Measurements from ENCODE around the gene GSK3A. TPM values are rescaled to one million over a fixed set of nuclear protein-coding genes. Genes with fewer than 3 reads are reported as not detected.

GSK3A gene
- total and polyA plus RNA-seq, 9 of the 15 experiments (the other 6 are each of a cell fraction or from before 2014, with no cell fraction given): 0.62 to 90.7 (median 33.3) TPM

DNA sequence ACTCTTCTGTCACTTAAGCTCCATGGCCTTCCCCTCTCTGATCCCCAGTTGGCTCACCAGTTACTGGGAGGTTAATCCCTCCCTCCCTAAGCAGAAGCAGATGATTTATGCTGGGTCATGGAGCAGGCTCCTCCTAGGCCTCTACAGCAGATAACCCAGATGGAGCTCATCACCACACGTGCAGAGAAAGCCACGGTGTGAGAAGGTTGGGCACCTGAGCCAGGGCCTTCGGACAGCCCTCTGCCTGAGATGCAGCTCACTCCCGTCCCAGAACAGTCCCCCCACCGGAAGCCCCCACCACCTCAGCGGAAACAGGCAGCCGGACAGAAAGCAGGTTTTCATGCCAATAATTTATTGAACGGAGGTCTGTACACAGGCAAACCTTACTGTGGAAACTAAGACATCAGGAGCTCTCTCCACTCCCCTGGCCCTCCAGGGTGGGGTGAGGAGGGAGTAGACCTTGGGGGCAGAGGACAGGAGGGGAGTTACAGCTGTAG, 12.5 kb downstream of the GSK3A start (continued):
- TF ChIP-seq POLR2AphosphoS2 (IDR thresholded peaks at IDR 0.05; ENCODE audit: low read length): peak; percentile 89
- TF ChIP-seq HDGF (IDR thresholded peaks at IDR 0.05): no peak
- TF ChIP-seq TRIM24 (IDR thresholded peaks at IDR 0.05): no peak
- TF ChIP-seq ARID2 (IDR thresholded peaks at IDR 0.05): no peak
- TF ChIP-seq, protein P1, sequence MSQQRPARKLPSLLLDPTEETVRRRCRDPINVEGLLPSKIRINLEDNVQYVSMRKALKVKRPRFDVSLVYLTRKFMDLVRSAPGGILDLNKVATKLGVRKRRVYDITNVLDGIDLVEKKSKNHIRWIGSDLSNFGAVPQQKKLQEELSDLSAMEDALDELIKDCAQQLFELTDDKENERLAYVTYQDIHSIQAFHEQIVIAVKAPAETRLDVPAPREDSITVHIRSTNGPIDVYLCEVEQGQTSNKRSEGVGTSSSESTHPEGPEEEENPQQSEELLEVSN (IDR thresholded peaks at IDR 0.05; ENCODE audit: borderline replicate concordance in 1 of 2, extremely low read depth in 1 of 2, insufficient read depth in 1 of 2, insufficient read length in 1 of 2, low read depth in 1 of 2, low read length in 1 of 2, poor library complexity in 1 of 2, severe bottlenecking in 1 of 2): peak; percentile 48 to 56
- TF ChIP-seq KLF10 (CRISPR knock-in tag; IDR thresholded peaks at IDR 0.05): no peak
- no peak for TF ChIP-seq TBL1XR1 (IDR thresholded peaks at IDR 0.05; ENCODE audit: low read length in 2 of 2)
- TF ChIP-seq SMAD4 (CRISPR knock-in tag; conservative IDR thresholded peaks at IDR 0.05): 0 out of 2 replicates have a peak, but pooled peaks have one; percentile 36
- TF ChIP-seq, protein P2, sequence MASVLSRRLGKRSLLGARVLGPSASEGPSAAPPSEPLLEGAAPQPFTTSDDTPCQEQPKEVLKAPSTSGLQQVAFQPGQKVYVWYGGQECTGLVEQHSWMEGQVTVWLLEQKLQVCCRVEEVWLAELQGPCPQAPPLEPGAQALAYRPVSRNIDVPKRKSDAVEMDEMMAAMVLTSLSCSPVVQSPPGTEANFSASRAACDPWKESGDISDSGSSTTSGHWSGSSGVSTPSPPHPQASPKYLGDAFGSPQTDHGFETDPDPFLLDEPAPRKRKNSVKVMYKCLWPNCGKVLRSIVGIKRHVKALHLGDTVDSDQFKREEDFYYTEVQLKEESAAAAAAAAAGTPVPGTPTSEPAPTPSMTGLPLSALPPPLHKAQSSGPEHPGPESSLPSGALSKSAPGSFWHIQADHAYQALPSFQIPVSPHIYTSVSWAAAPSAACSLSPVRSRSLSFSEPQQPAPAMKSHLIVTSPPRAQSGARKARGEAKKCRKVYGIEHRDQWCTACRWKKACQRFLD (CRISPR knock-in tag; IDR thresholded peaks at IDR 0.05): no peak
- TF ChIP-seq ZFP36 (IDR thresholded peaks at IDR 0.05; ENCODE audit: low read depth, low read length, partially characterized antibody): no peak
- TF ChIP-seq TBP (optimal IDR thresholded peaks at IDR 0.05; ENCODE audit: low read depth, low read length): peak; percentile 28
- no peak for TF ChIP-seq BRCA1 (IDR thresholded peaks at IDR 0.05)
- TF ChIP-seq BRCA1 (CRISPR knock-in tag; IDR thresholded peaks at IDR 0.05): no peak
- peak; percentile 97 for TF ChIP-seq MEIS2 (IDR thresholded peaks at IDR 0.05; ENCODE audit: partially characterized antibody)
- no peak for TF ChIP-seq EZH2 (IDR thresholded peaks at IDR 0.05; ENCODE audit: borderline replicate concordance, low read depth, low read length)
- TF ChIP-seq, protein P3, sequence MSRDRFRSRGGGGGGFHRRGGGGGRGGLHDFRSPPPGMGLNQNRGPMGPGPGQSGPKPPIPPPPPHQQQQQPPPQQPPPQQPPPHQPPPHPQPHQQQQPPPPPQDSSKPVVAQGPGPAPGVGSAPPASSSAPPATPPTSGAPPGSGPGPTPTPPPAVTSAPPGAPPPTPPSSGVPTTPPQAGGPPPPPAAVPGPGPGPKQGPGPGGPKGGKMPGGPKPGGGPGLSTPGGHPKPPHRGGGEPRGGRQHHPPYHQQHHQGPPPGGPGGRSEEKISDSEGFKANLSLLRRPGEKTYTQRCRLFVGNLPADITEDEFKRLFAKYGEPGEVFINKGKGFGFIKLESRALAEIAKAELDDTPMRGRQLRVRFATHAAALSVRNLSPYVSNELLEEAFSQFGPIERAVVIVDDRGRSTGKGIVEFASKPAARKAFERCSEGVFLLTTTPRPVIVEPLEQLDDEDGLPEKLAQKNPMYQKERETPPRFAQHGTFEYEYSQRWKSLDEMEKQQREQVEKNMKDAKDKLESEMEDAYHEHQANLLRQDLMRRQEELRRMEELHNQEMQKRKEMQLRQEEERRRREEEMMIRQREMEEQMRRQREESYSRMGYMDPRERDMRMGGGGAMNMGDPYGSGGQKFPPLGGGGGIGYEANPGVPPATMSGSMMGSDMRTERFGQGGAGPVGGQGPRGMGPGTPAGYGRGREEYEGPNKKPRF (IDR thresholded peaks at IDR 0.05; ENCODE audit: low read depth, low read length): no peak
- TF ChIP-seq RB1 (IDR thresholded peaks at IDR 0.05; ENCODE audit: low read depth): 0 out of 2 replicates have a peak, but pooled peaks have one; percentile 26
- TF ChIP-seq BCOR (IDR thresholded peaks at IDR 0.05): 0 out of 2 replicates have a peak, but pooled peaks have one; percentile 8
- TF ChIP-seq, protein P4, sequence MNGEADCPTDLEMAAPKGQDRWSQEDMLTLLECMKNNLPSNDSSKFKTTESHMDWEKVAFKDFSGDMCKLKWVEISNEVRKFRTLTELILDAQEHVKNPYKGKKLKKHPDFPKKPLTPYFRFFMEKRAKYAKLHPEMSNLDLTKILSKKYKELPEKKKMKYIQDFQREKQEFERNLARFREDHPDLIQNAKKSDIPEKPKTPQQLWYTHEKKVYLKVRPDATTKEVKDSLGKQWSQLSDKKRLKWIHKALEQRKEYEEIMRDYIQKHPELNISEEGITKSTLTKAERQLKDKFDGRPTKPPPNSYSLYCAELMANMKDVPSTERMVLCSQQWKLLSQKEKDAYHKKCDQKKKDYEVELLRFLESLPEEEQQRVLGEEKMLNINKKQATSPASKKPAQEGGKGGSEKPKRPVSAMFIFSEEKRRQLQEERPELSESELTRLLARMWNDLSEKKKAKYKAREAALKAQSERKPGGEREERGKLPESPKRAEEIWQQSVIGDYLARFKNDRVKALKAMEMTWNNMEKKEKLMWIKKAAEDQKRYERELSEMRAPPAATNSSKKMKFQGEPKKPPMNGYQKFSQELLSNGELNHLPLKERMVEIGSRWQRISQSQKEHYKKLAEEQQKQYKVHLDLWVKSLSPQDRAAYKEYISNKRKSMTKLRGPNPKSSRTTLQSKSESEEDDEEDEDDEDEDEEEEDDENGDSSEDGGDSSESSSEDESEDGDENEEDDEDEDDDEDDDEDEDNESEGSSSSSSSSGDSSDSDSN (IDR thresholded peaks at IDR 0.05; ENCODE audit: borderline replicate concordance in 1 of 2, low read depth in 2 of 2, low read length in 2 of 2): no peak
- TF ChIP-seq FOXM1 (IDR thresholded peaks at IDR 0.05; ENCODE audit: low read depth): no peak
- no peak for TF ChIP-seq FOXM1 (CRISPR knock-in tag; IDR thresholded peaks at IDR 0.05; ENCODE audit: low read depth)
- TF ChIP-seq FOXK2 (conservative IDR thresholded peaks at IDR 0.05 in 1 of 2, IDR thresholded peaks at IDR 0.05 in 1 of 2; ENCODE audit: low read depth in 2 of 2): no peak
- no peak for TF ChIP-seq RAD51 (IDR thresholded peaks at IDR 0.05; ENCODE audit: borderline replicate concordance, low read depth)
